Left lung (tissue), 10 donors: ENCODE measurements around the gene CMA1. TPM values are rescaled to one million over a fixed set of nuclear protein-coding genes. Genes with fewer than 3 reads are reported as not detected.
"Not testable (repeated sequence)": the region's sequence is repeated elsewhere in the genome, so short reads cannot be mapped to it uniquely, and the experiment has no call there.

Experiments used
- ATAC-seq: fragments of 200-7000 bp; cut with Tn5 transposase; one replicate; pipeline ENCODE4 v1.9.1; 2020; ENCODE audit warnings: moderate library complexity
- DNase-seq, 4 donors: peaks; one replicate each; pipeline ENCODE4 v3.0.0-alpha.2; 2013 to 2020
- H3K27ac ChIP-seq, 2 donors: fragments of 200-600 bp; sonication (generic) in 1 of 2; one replicate each; pipeline versions ENCODE4 v1.5.0 to v1.8.0; 2020 to 2021
- H3K27me3 ChIP-seq, 2 donors: fragments of 200-600 bp; sonication (generic) in 1 of 2; one replicate each; pipeline versions ENCODE4 v1.5.0 to v1.8.0; 2020 to 2021
- H3K36me3 ChIP-seq, 2 donors: fragments of 200-600 bp; sonication (generic) in 1 of 2; one replicate each; pipeline versions ENCODE4 v1.5.0 to v1.8.0; 2020 to 2021
- H3K4me1 ChIP-seq, 2 donors: fragments of 200-600 bp; one replicate each; pipeline ENCODE4 v1.8.0; 2021
- H3K4me3 ChIP-seq, 2 donors: fragments of 200-600 bp; sonication (generic) in 1 of 2; one replicate each; pipeline versions ENCODE4 v1.5.0 to v1.8.0; 2020 to 2021; ENCODE audit warnings: mild to moderate bottlenecking in 1 of 2
- H3K9me3 ChIP-seq, 2 donors: fragments of 200-600 bp; sonication (generic) in 1 of 2; one replicate each; pipeline versions ENCODE4 v1.5.0 to v1.8.0; 2020 to 2021
- CTCF ChIP-seq, 2 donors: fragments of 200-600 bp; sonication (generic) in 1 of 2; IDR thresholded peaks; one replicate each; pipeline versions ENCODE4 v1.5.0 to v1.8.0; 2021; ENCODE audit warnings: antibody characterized with exemption in 2 of 2
- intact Hi-C, 2 donors: fragments of 100-400 bp; cut with DNase I; formaldehyde crosslinking; loops; one replicate each; pipeline versions ENCODE4 v1.11.2 to v1.14.2; 2022
- polyA plus RNA-seq, 6 donors: library from polyadenylated mRNA; unstranded; fragments of 120-200 nt; gene quantifications; one replicate each; pipeline ENCODE4 v1.2.1, GENCODE V29; 2013; ENCODE audit not compliant: insufficient read length in 6 of 6
- total RNA-seq, 2 donors: library from RNA; stranded (reverse); fragmentation: NEBNext Ultra II Directional; extraction: Animal tissue kit (Norgen Biotek cat#: 25700); gene quantifications; one replicate each; pipeline ENCODE4 v1.2.1, GENCODE V29; 2021
- donor health status: DM: no; HTN: yes; CAD: no.
- donor health status: DM: no; HTN: no; CAD: no.

CMA1 gene
- total and polyA plus RNA-seq, 8 donors: 0.17 to 0.74 (median 0.40) TPM; not detected in 3

GRCh38 chr14:24481622-24482324, 26.3 kb downstream of the CMA1 start:
- no peaks in the 10 kb centered on the region for H3K36me3 ChIP-seq
- peak in 3 of 4 donors; percentile 11 to 78 (median 46) for DNase-seq
- ATAC-seq: peak; percentile 84
- H3K4me1 ChIP-seq: no peaks in the 10 kb centered on the region
- intact Hi-C loops: no loop called here
- no peak overlapping the region for H3K27ac ChIP-seq
- H3K9me3 ChIP-seq: no peaks in the 10 kb centered on the region
- peak; percentile 35 to 41 for TF ChIP-seq CTCF (IDR thresholded peaks at IDR 0.05)
- no peak overlapping the region for H3K4me3 ChIP-seq
- H3K27me3 ChIP-seq: no peaks in the 10 kb centered on the region

- intact Hi-C loops, H3K9me3 ChIP-seq, ATAC-seq, H3K4me1 ChIP-seq, H3K4me3 ChIP-seq, DNase-seq, H3K27me3 ChIP-seq, H3K27ac ChIP-seq, H3K36me3 ChIP-seq: not testable (repeated sequence)
These were observed 28.1 kb downstream of the CMA1 start for GRCh38 chr14:24479999-24480398.

GRCh38 chr14:24475261-24475660, 32.8 kb downstream of the CMA1 start:
- no peak for ATAC-seq
- Histone ChIP-seq H3K9me3 (no peaks in the 10 kb centered on the region), H3K4me1 (no peaks in the 10 kb centered on the region), H3K4me3 (no peak overlapping the region), H3K36me3 (no peaks in the 10 kb centered on the region), H3K27ac (no peak overlapping the region), H3K27me3 (no peaks in the 10 kb centered on the region)
- TF ChIP-seq CTCF (IDR thresholded peaks at IDR 0.05): no peak
- no peak for DNase-seq
- intact Hi-C loops: no loop called here

GRCh38 chr14:24473211-24473610, 34.9 kb downstream of the CMA1 start:
- intact Hi-C loops: no loop called here
- no peak overlapping the region for H3K4me3 ChIP-seq
- H3K36me3 ChIP-seq: no peaks in the 10 kb centered on the region
- DNase-seq (no peak), ATAC-seq (no peak)
- no peak overlapping the region for H3K27ac ChIP-seq
- H3K27me3 ChIP-seq: no peaks in the 10 kb centered on the region
- no peaks in the 10 kb centered on the region for H3K9me3 ChIP-seq
- TF ChIP-seq CTCF (IDR thresholded peaks at IDR 0.05): no peak
- no peaks in the 10 kb centered on the region for H3K4me1 ChIP-seq

GRCh38 chr14:24470450-24470849, 37.6 kb downstream of the CMA1 start:
- ATAC-seq, intact Hi-C loops, DNase-seq, H3K4me3 ChIP-seq, H3K27me3 ChIP-seq, H3K27ac ChIP-seq, H3K4me1 ChIP-seq, H3K9me3 ChIP-seq, H3K36me3 ChIP-seq: not testable (repeated sequence)

GRCh38 chr14:24465805-24466204, 42.3 kb downstream of the CMA1 start:
- Histone ChIP-seq H3K4me3 (no peak overlapping the region), H3K4me1 (no peaks in the 10 kb centered on the region), H3K36me3 (no peaks in the 10 kb centered on the region), H3K27ac (no peak overlapping the region), H3K27me3 (no peaks in the 10 kb centered on the region), H3K9me3 (no peaks in the 10 kb centered on the region)
- DNase-seq: no peak
- intact Hi-C loops: no loop called here
- ATAC-seq: no peak
- no peak for TF ChIP-seq CTCF (IDR thresholded peaks at IDR 0.05)
